Measurements from ENCODE around the gene HDAC11. TPM values are rescaled to one million over a fixed set of nuclear protein-coding genes. Genes with fewer than 3 reads are reported as not detected.

Gene HDAC11
- total and polyA plus RNA-seq, 2 of the 13 experiments (the other 11 are each of a cell fraction or from before 2014, with no cell fraction given) = 13.7 to 33.1 TPM

GRCh38 chr3:13479582-13480339 lies at the start of gene HDAC11 (continued):
- TF ChIP-seq, protein P1, sequence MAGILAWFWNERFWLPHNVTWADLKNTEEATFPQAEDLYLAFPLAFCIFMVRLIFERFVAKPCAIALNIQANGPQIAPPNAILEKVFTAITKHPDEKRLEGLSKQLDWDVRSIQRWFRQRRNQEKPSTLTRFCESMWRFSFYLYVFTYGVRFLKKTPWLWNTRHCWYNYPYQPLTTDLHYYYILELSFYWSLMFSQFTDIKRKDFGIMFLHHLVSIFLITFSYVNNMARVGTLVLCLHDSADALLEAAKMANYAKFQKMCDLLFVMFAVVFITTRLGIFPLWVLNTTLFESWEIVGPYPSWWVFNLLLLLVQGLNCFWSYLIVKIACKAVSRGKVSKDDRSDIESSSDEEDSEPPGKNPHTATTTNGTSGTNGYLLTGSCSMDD (CRISPR knock-in tag; IDR thresholded peaks at IDR 0.05) = no peak
- TF ChIP-seq SMC3 (IDR thresholded peaks at IDR 0.05; ENCODE audit: low read length) (peak; percentile 3; the same call in 1 of the 2 replicates), ZNF234 (CRISPR knock-in tag; conservative IDR thresholded peaks at IDR 0.05) (0 out of 2 replicates have a peak, but pooled peaks have one; percentile 23), ZFP82 (CRISPR knock-in tag; IDR thresholded peaks at IDR 0.05; ENCODE audit: borderline replicate concordance) (peak; percentile 74; the same call in 1 of the 2 replicates), MAF1 (CRISPR knock-in tag; IDR thresholded peaks at IDR 0.05; ENCODE audit: borderline replicate concordance) (no peak), DDIT3 (CRISPR knock-in tag; IDR thresholded peaks at IDR 0.05) (no peak), BCLAF1 (IDR thresholded peaks at IDR 0.05) (no peak), IRF2 (CRISPR knock-in tag; IDR thresholded peaks at IDR 0.05) (peak; percentile 17; the same call in 1 of the 2 replicates), PHF5A (CRISPR knock-in tag; IDR thresholded peaks at IDR 0.05; ENCODE audit: low read depth, unreplicated experiment) (no peak), HNRNPLL (IDR thresholded peaks at IDR 0.05; ENCODE audit: low read depth, low read length, poor library complexity, severe bottlenecking) (peak; percentile 93), NFKB2 (CRISPR knock-in tag; IDR thresholded peaks at IDR 0.05; ENCODE audit: borderline replicate concordance) (peak; percentile 52; the same call in 1 of the 2 replicates), ZNF713 (CRISPR knock-in tag; IDR thresholded peaks at IDR 0.05) (no peak), PCBP1 (IDR thresholded peaks at IDR 0.05; ENCODE audit: borderline replicate concordance, low read depth, low read length) (0 out of 2 replicates have a peak, but pooled peaks have one; percentile 10), RFX1 (IDR thresholded peaks at IDR 0.05) (no peak)
- TF ChIP-seq, protein P2, sequence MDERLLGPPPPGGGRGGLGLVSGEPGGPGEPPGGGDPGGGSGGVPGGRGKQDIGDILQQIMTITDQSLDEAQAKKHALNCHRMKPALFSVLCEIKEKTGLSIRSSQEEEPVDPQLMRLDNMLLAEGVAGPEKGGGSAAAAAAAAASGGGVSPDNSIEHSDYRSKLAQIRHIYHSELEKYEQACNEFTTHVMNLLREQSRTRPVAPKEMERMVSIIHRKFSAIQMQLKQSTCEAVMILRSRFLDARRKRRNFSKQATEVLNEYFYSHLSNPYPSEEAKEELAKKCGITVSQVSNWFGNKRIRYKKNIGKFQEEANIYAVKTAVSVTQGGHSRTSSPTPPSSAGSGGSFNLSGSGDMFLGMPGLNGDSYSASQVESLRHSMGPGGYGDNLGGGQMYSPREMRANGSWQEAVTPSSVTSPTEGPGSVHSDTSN (CRISPR knock-in tag; IDR thresholded peaks at IDR 0.05) = peak; percentile 88
- TF ChIP-seq, protein P3, sequence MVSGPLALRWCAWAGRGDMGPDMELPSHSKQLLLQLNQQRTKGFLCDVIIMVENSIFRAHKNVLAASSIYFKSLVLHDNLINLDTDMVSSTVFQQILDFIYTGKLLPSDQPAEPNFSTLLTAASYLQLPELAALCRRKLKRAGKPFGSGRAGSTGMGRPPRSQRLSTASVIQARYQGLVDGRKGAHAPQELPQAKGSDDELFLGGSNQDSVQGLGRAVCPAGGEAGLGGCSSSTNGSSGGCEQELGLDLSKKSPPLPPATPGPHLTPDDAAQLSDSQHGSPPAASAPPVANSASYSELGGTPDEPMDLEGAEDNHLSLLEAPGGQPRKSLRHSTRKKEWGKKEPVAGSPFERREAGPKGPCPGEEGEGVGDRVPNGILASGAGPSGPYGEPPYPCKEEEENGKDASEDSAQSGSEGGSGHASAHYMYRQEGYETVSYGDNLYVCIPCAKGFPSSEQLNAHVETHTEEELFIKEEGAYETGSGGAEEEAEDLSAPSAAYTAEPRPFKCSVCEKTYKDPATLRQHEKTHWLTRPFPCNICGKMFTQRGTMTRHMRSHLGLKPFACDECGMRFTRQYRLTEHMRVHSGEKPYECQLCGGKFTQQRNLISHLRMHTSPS (CRISPR knock-in tag; IDR thresholded peaks at IDR 0.05; ENCODE audit: low read depth) = 0 out of 2 replicates have a peak, but pooled peaks have one; percentile 19
- TF ChIP-seq, protein P4, sequence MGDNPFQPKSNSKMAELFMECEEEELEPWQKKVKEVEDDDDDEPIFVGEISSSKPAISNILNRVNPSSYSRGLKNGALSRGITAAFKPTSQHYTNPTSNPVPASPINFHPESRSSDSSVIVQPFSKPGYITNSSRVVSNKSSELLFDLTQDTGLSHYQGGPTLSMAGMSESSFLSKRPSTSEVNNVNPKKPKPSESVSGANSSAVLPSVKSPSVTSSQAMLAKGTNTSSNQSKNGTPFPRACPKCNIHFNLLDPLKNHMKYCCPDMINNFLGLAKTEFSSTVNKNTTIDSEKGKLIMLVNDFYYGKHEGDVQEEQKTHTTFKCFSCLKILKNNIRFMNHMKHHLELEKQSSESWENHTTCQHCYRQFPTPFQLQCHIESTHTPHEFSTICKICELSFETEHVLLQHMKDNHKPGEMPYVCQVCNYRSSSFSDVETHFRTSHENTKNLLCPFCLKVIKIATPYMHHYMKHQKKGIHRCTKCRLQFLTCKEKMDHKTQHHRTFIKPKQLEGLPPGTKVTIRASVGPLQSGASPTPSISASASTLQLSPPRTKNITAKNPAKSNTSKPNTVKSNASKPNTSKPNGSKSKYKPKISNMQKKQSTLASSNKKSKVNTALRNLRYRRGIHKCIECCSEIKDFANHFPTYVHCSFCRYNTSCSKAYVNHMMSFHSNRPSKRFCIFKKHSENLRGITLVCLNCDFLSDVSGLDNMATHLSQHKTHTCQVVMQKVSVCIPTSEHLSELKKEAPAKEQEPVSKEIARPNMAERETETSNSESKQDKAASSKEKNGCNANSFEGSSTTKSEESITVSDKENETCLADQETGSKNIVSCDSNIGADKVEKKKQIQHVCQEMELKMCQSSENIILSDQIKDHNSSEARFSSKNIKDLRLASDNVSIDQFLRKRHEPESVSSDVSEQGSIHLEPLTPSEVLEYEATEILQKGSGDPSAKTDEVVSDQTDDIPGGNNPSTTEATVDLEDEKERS (CRISPR knock-in tag; IDR thresholded peaks at IDR 0.05) = no peak

All from HepG2 (cell line).